ENCODE results near the gene TSTD1.
"Not testable (repeated sequence)": the region's sequence is repeated elsewhere in the genome, so short reads cannot be mapped to it uniquely, and the experiment has no call there.

The TSTD1 gene

GRCh38 chr1:161069241-161069640, 30.5 kb upstream of the TSTD1 start:
- DNase-seq (ENCODE audit: low read depth in 2 of 2): no peak

DNA sequence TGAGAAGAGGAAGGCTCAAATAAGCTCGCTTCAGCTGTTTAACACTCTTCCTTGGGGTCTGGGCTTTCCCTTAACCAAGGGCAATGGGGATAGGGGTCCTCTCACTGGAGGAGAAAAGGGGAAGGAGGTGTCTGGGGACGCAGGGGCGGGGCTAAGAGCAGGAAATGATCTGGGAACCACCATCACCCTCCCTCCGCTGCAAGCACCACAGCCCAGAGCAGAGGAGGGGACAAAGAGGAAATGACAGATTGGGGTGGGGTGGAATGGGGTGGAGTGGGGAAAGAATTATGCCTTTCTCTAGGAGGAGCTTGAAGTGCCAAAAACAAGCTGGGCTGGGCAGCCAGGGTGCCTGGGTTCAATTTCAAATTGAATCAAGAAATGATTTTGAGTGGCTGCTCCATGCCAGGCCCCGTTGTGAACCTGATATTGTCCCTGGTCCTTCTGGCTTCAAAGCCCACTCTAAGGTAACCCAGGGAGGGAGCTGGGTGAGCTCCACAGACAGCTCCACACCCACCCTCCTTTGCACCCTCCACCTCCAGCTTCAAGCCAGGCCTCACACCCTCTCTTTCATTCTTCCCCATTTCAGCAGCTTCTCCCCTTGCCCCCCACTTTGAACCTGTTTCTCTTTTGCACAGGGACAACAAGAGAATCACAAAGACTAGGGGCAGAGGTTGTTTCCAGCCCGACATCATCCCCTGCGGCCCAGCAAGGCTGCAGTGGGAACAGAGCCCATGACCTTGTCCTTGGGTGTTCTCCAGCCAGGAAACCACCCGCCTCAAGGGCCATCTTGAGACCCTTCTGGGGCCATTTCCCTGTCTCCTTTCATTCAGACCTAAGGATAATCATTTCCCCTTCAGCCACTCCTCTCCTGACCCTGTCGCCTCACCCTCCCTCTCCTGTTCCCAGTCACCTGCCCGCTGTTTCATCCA, 29.8 kb upstream of the TSTD1 start:
- DNase-seq (ENCODE audit: low read depth in 2 of 2): peak; percentile 75 to 77

- DNase-seq (ENCODE audit: low read depth in 2 of 2): no peak
Observed at GRCh38 chr1:161066694-161067093, 27.9 kb upstream of the TSTD1 start.

DNA sequence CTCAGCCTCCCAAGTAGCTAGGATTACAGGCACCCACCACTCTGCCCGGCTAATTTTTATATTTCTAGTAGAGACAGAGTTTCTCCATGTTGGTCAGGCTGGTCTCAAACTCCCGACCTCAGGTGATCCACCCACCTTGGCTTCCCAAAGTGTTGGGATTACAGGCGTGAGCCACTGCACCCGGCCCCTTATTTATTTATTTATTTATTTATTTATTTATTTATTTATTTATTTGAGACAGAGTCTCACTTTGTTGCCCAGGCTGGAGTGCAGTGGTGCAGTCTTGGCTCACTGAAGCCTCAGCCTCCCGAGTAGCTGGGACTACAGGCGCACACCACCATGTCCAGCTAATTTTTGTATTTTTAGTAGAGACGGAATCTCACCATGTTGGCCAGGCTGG, 26.9 kb upstream of the TSTD1 start:
- DNase-seq (ENCODE audit: low read depth in 2 of 2): not testable (repeated sequence)

GRCh38 chr1:161063936-161064335, 25.2 kb upstream of the TSTD1 start:
- DNase-seq (ENCODE audit: low read depth in 2 of 2): not testable (repeated sequence)

DNA sequence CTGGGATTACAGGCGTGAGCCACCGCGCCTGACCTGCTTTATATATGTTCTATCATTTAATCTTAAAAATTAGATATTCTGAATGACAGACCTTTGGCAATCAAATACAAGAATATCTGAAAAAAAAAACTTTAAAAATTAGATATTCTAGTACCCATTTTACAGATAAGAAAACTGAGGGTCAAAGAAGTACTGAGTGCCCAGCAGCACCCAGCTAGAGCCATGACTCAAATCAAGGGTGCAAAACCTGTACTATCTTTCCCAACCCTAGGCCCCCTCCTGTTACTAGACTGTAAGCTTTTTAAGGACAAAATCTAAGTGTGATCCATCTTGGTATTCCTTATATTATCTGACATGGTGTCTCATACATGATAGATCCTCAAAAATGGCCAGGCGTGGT, 22.7 kb upstream of the TSTD1 start:
- no peak for DNase-seq (ENCODE audit: low read depth in 2 of 2)

DNA sequence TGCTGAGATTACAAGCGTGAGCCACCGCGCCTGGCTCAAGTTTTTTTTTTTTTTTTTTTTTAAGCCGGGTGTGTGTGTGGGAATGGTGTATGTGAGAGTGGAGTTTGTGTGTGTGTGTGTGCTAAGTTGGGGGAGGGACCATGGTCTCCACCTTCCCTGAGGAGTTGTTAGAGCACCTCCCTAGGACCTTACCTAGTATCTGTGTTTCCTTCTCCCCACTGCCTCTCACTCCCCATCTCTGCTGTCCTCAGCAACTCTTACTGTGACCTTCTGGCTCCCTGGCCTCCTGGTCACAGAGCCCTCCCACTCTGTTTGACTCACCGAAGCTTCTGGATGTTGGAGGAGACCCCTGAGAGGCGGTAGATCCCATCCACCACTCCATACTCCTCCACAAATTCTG, 20.5 kb upstream of the TSTD1 start:
- DNase-seq (ENCODE audit: low read depth in 2 of 2): no peak

DNA sequence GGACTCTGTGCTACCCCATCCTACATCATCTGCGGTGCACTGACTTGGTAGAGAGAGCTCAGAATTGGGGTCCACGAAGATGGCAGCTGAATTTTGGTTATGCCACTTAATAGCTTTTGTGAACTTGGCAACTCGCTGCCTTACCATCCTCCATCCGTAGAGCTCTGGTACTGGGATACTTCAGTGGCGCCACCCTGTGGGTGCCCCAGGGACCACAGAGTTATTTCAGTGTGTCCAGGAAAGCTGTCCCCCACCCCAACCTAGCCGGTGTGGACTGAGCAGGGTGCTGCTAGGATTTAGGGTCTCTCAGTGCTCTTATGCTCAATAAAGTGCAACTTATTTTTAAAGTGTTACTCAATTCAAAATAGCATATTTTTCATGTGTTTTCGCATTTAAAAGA, 16.0 kb upstream of the TSTD1 start:
- no peak for DNase-seq (ENCODE audit: low read depth in 2 of 2)

GRCh38 chr1:161054232-161054631, 15.5 kb upstream of the TSTD1 start:
- no peak for DNase-seq (ENCODE audit: low read depth in 2 of 2)

GRCh38 chr1:161052899-161053298, 14.1 kb upstream of the TSTD1 start:
- no peak for DNase-seq (ENCODE audit: low read depth in 2 of 2)

DNA sequence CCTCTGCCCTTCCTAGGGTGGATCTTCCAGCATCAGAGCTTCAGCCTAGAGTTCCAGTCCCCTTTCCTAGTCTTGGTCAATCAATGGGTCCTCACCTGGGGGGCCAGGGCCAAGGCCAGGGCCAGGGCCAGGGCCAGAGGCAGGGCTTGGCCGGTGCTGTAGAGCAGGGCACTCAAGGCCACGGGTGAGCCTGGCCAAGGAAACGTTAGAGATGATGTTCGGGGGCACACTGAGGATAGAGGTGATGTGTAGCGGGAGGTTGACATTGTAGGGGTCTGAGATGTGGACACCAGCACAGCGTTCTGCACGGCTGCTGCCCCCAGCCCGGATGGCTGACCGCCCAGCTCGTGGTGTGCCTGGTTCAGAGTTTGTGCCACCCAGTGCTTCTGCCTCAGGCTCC, 12.5 kb upstream of the TSTD1 start:
- DNase-seq (ENCODE audit: low read depth in 2 of 2): no peak

DNA sequence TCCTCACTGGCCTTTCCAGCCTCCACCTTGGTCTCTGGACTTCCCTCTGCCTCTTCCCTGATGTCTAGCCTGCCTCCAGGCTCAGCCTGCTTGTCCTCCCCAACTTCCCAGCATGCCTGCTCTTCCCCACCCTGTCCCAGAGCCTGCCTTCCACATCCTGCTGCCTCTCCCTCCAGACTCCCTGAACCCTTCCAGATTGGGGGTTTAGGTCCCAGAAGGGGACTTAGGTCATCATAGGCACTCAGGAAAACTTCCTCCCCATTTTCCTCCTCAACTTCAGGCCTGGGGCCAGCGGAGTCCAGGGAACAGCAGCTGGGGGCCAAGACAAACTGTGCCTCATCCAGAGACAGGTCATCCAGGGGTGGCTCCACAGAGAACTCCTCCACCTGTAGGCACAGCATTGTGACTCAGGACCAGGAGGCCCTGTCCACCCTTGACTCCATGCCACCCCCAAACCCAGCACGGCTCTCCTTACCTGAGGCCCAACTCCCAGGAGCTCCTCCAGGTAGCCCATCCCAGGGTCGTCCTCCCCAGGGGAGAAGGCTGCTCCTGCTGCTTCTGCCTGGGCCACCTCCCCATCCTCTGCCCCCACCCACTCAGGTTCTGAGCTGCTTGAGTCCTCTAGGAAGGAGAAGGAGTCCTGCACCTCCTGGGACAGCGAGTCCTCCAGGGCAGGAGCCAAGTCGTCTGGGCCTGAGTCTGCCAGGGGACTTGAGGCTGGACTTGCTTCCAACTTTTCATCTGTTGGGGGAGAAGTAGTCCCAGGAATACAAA, 10.4 kb upstream of the TSTD1 start:
- no peak for DNase-seq (ENCODE audit: low read depth in 2 of 2)

DNA sequence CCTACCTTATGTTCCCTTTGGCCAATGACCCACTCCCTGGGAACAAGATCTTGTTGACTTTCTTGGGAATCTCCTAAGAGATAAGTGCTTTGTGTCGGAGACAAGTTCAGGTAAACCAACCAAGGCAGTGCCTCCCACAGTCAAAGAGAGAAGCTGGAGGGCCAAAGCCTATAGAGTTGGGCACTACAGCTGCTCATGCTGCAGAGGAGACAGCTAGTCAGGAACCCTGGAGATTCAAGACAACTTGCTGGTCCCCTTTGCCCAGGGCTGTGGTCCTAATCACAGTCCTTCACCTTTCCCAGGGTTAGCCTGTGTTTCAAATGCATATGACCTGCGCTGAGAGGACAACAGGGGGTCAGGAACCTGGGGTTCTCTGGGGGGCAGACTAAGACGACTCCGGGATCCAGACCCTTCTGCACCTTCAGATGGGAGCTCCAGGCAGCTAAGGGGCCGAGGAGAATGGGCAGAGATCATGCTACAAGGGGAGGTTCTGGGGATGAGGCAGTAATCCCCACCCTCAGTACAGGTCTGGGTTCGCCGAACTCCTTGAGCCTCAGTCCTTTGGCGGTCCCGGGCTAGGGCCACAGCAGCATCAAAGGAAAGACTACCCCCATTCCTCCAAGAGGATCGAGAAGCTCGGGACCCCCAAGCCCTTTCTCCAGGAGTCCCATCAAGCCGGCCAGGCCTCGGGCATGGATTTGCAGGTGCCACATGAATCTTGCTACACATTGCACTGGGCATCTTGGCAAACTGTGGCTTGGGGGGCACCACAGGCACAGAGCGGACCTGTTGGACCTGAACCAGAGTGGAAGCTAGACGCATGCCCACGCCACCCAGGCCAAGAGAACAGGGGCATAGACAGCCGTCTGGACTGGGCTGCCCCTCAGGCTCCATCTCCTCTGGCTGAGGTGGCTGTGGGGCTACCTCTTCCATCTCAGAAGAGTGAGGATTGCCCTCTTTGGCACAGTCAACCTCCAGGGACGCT, 9.0 kb upstream of the TSTD1 start:
- no peak for DNase-seq (ENCODE audit: low read depth in 2 of 2)

- no peak for DNase-seq (ENCODE audit: low read depth in 2 of 2)
Observed at GRCh38 chr1:161046605-161047228, 8.0 kb upstream of the TSTD1 start.

GRCh38 chr1:161045736-161046604, 7.2 kb upstream of the TSTD1 start, which contains the start of gene USF1:
USF1 (minus strand) TSS chr1:161045977; CDS start chr1:161043275, 2,702 bp downstream.
- DNase-seq (ENCODE audit: low read depth in 2 of 2): peak; percentile 84 to 87

DNA sequence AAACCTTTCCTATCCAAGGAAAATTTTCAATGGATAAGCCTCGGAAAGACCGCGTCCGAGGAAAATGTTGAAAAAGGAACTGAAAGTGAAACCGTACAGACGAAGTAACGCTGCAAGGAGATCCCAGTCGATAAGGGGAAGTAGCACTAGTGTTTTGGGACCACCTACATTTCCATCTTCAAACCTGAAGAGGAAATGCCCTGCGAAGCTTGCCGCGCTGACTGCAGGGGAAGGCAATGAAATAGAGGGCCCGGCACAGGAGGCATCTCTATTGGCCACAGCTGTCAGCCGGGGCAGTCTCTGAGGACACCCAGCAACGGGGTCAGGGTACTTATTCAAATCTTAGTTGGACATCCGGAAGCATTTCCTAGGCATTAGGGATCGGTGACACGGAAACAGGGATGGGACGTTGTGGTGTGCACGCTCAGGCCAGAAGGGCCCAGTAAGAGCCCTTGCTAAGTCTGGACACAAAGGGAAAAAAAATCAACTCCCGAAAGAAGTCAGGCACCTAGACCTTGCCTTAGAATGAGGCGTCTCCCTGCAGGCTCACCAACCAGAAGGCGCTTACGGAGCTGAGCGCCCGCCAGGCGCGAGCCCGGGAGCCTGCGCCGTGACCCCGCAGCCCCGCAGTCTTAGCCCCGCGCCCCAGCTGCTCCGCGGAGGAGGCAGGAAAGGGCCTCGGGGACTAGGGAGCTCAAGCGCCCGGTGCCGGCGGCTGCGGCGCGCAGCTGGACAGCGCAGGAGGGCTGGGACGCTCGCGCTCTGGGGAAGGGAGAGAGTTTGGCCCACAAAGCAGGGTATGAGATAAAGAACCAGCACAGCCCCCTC, 6.4 kb upstream of the TSTD1 start:
- DNase-seq (ENCODE audit: low read depth in 2 of 2): peak in 1 of 2 donors; percentile 69

- no peak for DNase-seq (ENCODE audit: low read depth in 2 of 2)
Observed at GRCh38 chr1:161044535-161044907, 5.8 kb upstream of the TSTD1 start.

DNA sequence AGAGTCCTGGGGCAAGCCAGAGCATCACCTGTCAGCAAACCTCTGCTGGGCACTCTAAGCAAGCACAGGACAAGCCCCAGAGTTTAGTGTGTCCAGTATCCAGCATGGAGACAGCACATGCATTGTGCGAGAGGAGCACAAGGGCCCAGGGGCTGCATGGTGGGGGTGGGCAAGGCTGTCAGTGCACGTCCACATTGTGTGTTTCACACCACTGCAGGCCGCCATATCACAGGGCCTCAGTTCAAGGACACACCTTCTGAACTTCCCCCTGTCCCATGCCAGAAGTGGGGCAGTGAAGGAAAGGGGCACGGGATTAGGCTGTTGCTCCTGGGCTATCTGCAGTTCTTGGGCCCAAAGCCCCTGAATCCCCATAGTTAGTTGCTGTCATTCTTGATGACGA, 782 bp upstream of the TSTD1 start:
- no peak for DNase-seq (ENCODE audit: low read depth in 2 of 2)

DNA sequence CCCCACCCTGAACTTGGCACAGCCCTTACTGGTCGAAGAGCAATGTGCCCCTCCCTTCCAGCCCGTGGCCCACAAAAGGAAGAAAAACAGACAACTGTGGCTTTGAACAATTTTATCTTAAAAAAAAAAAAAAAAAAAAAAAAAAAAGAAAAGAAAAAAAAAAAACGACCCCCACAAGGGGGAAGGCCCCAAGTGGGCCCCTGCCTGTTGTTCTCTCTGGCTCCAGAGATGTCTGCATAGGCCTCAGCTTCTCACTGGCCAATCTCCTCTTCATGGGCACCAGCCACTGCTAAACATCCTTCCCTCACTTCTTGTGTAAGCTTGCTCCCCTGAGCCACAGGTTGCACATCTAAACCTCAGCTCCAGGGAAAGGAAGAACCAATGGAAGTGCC, 386 bp upstream of the TSTD1 start:
- no peak for DNase-seq (ENCODE audit: low read depth in 2 of 2)
